ENCODE measurements around the gene WDFY4.
A peak's percentile ranks its signal among the peaks of the same experiment; 100 is the strongest.

The WDFY4 gene

DNA sequence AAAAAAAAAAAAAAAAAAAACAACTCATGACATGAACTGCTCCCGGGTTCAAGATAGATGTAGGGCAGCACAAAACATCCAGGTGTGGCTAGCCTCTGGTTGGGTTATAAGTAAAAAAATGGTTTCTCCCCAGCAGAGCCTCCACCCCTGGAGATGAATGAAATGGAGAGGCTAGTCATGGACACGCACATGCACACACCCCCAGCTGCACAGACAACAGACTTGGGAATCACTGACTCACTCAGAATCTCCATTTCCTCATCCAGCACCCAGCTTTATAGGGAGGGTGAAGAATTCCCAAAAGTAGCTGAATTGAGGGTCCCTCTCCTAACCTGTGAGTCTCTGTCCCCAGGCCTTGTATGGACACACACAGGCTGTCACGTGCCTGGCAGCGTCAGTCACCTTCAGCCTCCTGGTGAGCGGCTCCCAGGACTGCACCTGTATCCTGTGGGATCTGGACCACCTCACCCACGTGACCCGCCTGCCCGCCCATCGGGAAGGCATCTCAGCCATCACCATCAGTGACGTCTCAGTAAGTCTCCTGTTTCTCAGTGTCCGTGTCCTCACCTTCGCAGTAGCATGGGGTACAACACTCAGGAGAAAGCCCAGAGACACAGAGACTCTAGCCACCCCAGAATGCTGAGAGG is 290.0 kb downstream of the WDFY4 start:
- TF ChIP-seq CTCF (IDR thresholded peaks at IDR 0.05; ENCODE audit: extremely low read depth, missing control alignments), result no peak
- DNase-seq (ENCODE audit: low spot score), result no peak

DNA sequence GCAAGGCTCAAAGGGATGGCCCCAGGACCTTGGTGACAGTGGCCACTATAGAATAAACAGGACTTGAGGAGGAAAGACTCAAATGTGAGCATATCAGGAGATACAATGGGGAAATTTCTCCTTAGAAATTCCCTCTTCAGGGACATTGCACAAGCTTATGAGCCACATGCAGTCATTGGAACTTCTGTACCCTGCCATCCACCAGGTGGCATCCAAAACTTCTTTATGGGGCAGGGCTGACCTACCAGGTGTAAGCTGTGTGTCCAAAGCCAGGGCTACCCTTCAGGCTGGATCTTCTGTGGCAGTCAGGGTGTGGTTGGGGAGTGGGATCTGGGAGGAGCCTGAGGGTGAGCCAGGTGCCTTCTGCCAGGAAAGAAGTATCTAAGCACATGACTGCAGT is 291.5 kb downstream of the WDFY4 start:
- no peak for TF ChIP-seq CTCF (IDR thresholded peaks at IDR 0.05; ENCODE audit: extremely low read depth, missing control alignments)
- DNase-seq (ENCODE audit: low spot score), result no peak

- TF ChIP-seq CTCF (IDR thresholded peaks at IDR 0.05; ENCODE audit: extremely low read depth, missing control alignments), result no peak
Observed at GRCh38 chr10:48978318-48978717, 293.6 kb downstream of the WDFY4 start.

DNA sequence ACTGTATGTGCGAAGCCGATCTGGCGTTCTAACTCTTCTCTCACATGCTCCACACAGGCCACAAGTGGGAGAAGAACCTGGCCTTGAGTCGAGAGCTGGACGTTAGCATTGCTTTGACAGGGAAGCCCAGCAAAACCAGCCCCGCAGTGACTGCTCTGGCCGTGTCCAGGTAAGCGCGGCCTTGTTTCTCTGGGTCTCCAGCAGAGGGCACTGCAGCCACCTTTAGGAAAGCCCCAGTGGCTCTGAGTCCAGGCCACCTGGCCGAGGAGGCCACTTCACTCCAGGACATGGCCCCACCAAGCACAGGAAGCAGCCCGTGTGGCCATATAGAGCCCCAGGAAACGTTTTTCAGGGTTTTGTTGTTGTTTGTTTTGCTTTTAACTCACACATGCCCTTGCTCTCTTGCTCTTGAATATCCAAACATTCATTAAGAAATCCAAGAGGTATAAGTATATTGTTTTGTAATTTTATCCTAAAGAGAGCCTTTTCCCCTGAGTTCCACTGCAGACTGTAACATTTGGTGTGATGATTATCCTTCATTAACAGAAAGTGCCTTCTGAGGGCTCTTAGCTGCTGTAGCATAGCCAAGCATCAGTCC is 296.7 kb downstream of the WDFY4 start:
- peak; percentile 67 for DNase-seq (ENCODE audit: low spot score)
- peak; percentile 58 for TF ChIP-seq CTCF (IDR thresholded peaks at IDR 0.05; ENCODE audit: extremely low read depth, missing control alignments)

More at GRCh38 chr10:48978318-48978717, 293.6 kb downstream of the WDFY4 start:
- no peak for DNase-seq (ENCODE audit: low spot score)

DNA sequence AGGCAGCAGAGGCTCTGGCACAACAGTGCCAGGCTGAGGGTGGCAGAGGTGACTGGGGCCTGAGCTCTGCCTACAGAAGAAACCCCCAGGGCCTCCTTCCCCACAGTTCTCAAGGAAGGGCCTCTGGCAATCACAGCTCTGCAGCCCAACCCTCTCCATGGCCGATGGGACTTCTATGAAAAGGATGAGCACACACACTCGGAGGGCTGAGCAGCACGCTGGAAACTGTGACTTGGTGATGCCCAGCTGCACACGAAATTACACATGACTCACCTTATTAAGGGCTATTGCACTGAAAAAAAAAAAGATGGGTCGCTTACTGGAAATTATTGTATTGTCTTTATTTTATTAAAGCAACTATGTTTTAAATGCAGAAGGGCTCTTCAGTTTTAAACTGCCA is 297.9 kb downstream of the WDFY4 start:
- DNase-seq (ENCODE audit: low spot score), result no peak
- TF ChIP-seq CTCF (IDR thresholded peaks at IDR 0.05; ENCODE audit: extremely low read depth, missing control alignments), result no peak

DNA sequence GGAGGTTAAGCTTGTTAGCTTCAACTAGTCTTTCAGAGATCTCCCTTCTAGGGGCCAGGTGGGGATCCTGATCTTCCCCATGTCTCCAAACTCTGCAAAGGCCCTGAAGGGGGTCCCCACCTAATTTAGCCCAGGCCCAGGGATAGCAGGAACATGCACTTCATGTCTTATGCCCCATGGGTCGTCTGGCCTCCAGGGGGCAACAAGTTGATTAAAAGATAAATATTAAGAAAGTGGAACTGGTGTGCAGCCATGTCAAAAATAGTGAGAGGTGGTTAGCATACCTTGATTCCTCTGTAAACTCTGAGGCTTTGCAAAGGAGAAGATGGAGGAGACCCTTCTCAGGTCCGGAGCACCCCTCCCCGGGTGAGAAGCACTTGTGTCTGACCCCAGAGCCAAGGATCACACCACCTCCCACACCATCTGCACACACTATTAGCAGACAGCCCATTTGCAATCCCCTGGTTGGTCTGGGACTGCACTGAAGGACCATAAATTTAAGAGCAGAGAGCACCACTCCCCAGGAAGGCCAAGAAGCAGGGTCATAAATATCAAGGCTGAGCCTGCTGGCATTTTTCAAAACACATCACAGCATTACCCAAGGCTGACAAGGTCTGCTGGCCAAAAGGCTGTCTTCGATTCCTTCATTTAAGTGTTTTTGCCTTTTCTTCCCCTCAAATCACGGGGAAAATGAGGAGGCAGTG is 299.1 kb downstream of the WDFY4 start:
- TF ChIP-seq CTCF (IDR thresholded peaks at IDR 0.05; ENCODE audit: extremely low read depth, missing control alignments), result no peak
- no peak for DNase-seq (ENCODE audit: low spot score)

GRCh38 chr10:48985621-48986158 is 301.0 kb downstream of the WDFY4 start:
- DNase-seq (ENCODE audit: low spot score), result no peak
- TF ChIP-seq CTCF (IDR thresholded peaks at IDR 0.05; ENCODE audit: extremely low read depth, missing control alignments), result no peak

Measured in GM20000 (cell line).